Measurements from ENCODE around the gene TOPAZ1.
"Not testable (repeated sequence)": the region's sequence is repeated elsewhere in the genome, so short reads cannot be mapped to it uniquely, and the experiment has no call there.

Gene TOPAZ1

GRCh38 chr3:44340058-44340395 is 98.3 kb downstream of the TOPAZ1 start:
- TF ChIP-seq EZH2phosphoT487 (conservative IDR thresholded peaks at IDR 0.05; ENCODE audit: low read length) (no peak), CTCF (IDR thresholded peaks at IDR 0.05; ENCODE audit: insufficient read depth, low read length, poor library complexity, severe bottlenecking) (no peak)
- H3K27ac ChIP-seq (ENCODE audit: low read depth, low read length): peak overlapping the region; percentile 84; the same call in 1 of the 2 replicates
- no peaks in the 10 kb centered on the region for H3K9me2 ChIP-seq (replicated peaks; ENCODE audit: insufficient read depth, low read length)
- H3K36me3 ChIP-seq (ENCODE audit: low read length): no peaks in the 10 kb centered on the region
- no peaks in the 10 kb centered on the region for H4K20me1 ChIP-seq (ENCODE audit: low read depth, low read length)
- H2AFZ ChIP-seq (ENCODE audit: low read depth, low read length, severe bottlenecking): no peak overlapping the region
- H3K9me3 ChIP-seq (ENCODE audit: insufficient read depth, low read length): no peaks in the 10 kb centered on the region
- H3K4me3 ChIP-seq (ENCODE audit: insufficient read depth, low read length, poor library complexity, severe bottlenecking): peak overlapping the region; percentile 77
- peak overlapping the region; percentile 98 for H3K4me2 ChIP-seq (ENCODE audit: low read depth, low read length, poor library complexity, severe bottlenecking)
- H3K9ac ChIP-seq (ENCODE audit: low read length): peak overlapping the region; percentile 71
- H3K27me3 ChIP-seq (ENCODE audit: low read length): no peaks in the 10 kb centered on the region
- H3K79me2 ChIP-seq (ENCODE audit: insufficient read depth, low read length): peaks cover 27% of the 10 kb centered on the region
- peaks cover 15% of the 10 kb centered on the region for H3F3A ChIP-seq (ENCODE audit: insufficient read depth)

GRCh38 chr3:44342176-44342790 is 100.6 kb downstream of the TOPAZ1 start:
- H3K27ac ChIP-seq (ENCODE audit: low read depth, low read length): no peak overlapping the region
- H3K9me2 ChIP-seq (replicated peaks; ENCODE audit: insufficient read depth, low read length): no peaks in the 10 kb centered on the region
- no peak overlapping the region for H3K4me2 ChIP-seq (ENCODE audit: low read depth, low read length, poor library complexity, severe bottlenecking)
- no peak overlapping the region for H3K4me3 ChIP-seq (ENCODE audit: insufficient read depth, low read length, poor library complexity, severe bottlenecking)
- H3K9ac ChIP-seq (ENCODE audit: low read length): no peak overlapping the region
- no peak overlapping the region for H2AFZ ChIP-seq (ENCODE audit: low read depth, low read length, severe bottlenecking)
- H3F3A ChIP-seq (ENCODE audit: insufficient read depth): peaks cover 15% of the 10 kb centered on the region
- TF ChIP-seq CTCF (IDR thresholded peaks at IDR 0.05; ENCODE audit: insufficient read depth, low read length, poor library complexity, severe bottlenecking) (no peak), EZH2phosphoT487 (conservative IDR thresholded peaks at IDR 0.05; ENCODE audit: low read length) (no peak)
- H3K27me3 ChIP-seq (ENCODE audit: low read length): no peaks in the 10 kb centered on the region
- no peaks in the 10 kb centered on the region for H3K9me3 ChIP-seq (ENCODE audit: insufficient read depth, low read length)
- no peaks in the 10 kb centered on the region for H4K20me1 ChIP-seq (ENCODE audit: low read depth, low read length)
- H3K79me2 ChIP-seq (ENCODE audit: insufficient read depth, low read length): peaks cover 27% of the 10 kb centered on the region
- no peaks in the 10 kb centered on the region for H3K36me3 ChIP-seq (ENCODE audit: low read length)

- TF ChIP-seq EZH2phosphoT487 (conservative IDR thresholded peaks at IDR 0.05; ENCODE audit: low read length): no peak
- TF ChIP-seq CTCF (IDR thresholded peaks at IDR 0.05; ENCODE audit: insufficient read depth, low read length, poor library complexity, severe bottlenecking): no peak
- no peak overlapping the region for H3K27ac ChIP-seq (ENCODE audit: low read depth, low read length)
- H3K27me3 ChIP-seq (ENCODE audit: low read length): no peaks in the 10 kb centered on the region
- H3F3A ChIP-seq (ENCODE audit: insufficient read depth): peaks cover 15% of the 10 kb centered on the region
- H3K4me2 ChIP-seq (ENCODE audit: low read depth, low read length, poor library complexity, severe bottlenecking): no peak overlapping the region
- no peak overlapping the region for H2AFZ ChIP-seq (ENCODE audit: low read depth, low read length, severe bottlenecking)
- no peaks in the 10 kb centered on the region for H4K20me1 ChIP-seq (ENCODE audit: low read depth, low read length)
- H3K36me3 ChIP-seq (ENCODE audit: low read length): no peaks in the 10 kb centered on the region
- H3K9me3 ChIP-seq (ENCODE audit: insufficient read depth, low read length): no peaks in the 10 kb centered on the region
- no peaks in the 10 kb centered on the region for H3K9me2 ChIP-seq (replicated peaks; ENCODE audit: insufficient read depth, low read length)
- peaks cover 27% of the 10 kb centered on the region for H3K79me2 ChIP-seq (ENCODE audit: insufficient read depth, low read length)
- H3K4me3 ChIP-seq (ENCODE audit: insufficient read depth, low read length, poor library complexity, severe bottlenecking): no peak overlapping the region
- no peak overlapping the region for H3K9ac ChIP-seq (ENCODE audit: low read length)
These were observed 101.7 kb downstream of the TOPAZ1 start for GRCh38 chr3:44343421-44343820.

- H2AFZ ChIP-seq (ENCODE audit: low read depth, low read length, severe bottlenecking); H3K36me3 ChIP-seq (ENCODE audit: low read length); H3K9me2 ChIP-seq (replicated peaks; ENCODE audit: insufficient read depth, low read length); H3K79me2 ChIP-seq (ENCODE audit: insufficient read depth, low read length); H3K9ac ChIP-seq (ENCODE audit: low read length); H3K27ac ChIP-seq (ENCODE audit: low read depth, low read length); H3K27me3 ChIP-seq (ENCODE audit: low read length); H3F3A ChIP-seq (ENCODE audit: insufficient read depth); H3K4me3 ChIP-seq (ENCODE audit: insufficient read depth, low read length, poor library complexity, severe bottlenecking); H4K20me1 ChIP-seq (ENCODE audit: low read depth, low read length); H3K4me2 ChIP-seq (ENCODE audit: low read depth, low read length, poor library complexity, severe bottlenecking); H3K9me3 ChIP-seq (ENCODE audit: insufficient read depth, low read length): not testable (repeated sequence)
These were observed 104.9 kb downstream of the TOPAZ1 start for GRCh38 chr3:44346590-44346989.

Data from SU-DHL-6 (cell line).